Measurements from ENCODE around the gene AHCYL1. TPM values are rescaled to one million over a fixed set of nuclear protein-coding genes. Genes with fewer than 3 reads are reported as not detected.

AHCYL1 gene
- total and polyA plus RNA-seq, 12 donors, result 21.9 to 58.9 (median 47.4) TPM

DNA sequence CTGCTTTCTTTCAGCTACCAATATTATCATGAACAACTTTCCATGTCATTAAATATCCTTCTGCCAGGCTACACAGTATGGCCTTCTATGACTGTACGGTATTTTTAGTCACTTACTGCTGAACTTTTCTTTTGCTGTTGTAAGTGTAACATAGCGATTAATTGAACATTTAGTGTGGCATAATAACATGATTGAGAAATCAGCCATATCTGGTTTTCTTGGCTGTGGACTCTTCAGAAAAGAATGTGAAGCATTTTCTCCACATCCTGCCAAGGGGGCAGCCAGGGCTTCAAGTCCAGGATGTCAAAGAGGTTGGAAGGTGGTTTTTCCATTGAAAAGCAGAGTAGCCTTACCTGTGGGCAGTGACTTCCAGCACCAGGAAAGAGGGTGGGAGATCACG is 8.8 kb upstream of the AHCYL1 start:
- intact Hi-C loops (cut with DNase I), result loop anchor here in 3 of 10 donors (5.0 to 10.0 kb wide), 3 partner anchors 43 to 63 kb away; partner anchors contain the start of gene CSF1 (in 1 of the 3)
- 76 to 77% methylated on average over 3 of the region's 3 CpGs for WGBS, 2 donors
- no peak for ATAC-seq

DNA sequence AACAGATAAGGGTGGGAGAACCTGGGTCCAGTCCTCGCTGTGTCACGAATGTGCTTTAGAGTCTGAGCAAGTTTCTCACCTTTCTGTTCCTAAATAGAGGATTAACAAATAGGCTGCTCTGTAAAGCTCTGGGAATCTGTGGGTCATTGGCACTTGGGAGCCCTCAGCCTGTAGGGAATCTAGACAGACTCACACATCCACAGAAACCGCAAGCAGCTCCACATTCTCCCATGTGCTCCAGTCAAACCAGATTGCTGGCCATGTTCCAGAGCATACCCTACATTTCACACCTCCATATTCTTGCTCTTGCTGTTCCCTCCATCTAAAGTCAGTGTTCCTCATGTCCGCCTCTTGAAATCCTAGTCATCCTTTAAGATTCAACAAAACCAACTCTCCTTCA is 7.8 kb upstream of the AHCYL1 start:
- intact Hi-C loops (cut with DNase I), result loop anchor here in 3 of 10 donors (5.0 to 10.0 kb wide), 3 partner anchors 44 to 64 kb away; partner anchors contain the start of gene CSF1 (in 1 of the 3)
- H3K36me3 ChIP-seq, result no peaks in the 10 kb centered on the region
- TF ChIP-seq, protein P1, sequence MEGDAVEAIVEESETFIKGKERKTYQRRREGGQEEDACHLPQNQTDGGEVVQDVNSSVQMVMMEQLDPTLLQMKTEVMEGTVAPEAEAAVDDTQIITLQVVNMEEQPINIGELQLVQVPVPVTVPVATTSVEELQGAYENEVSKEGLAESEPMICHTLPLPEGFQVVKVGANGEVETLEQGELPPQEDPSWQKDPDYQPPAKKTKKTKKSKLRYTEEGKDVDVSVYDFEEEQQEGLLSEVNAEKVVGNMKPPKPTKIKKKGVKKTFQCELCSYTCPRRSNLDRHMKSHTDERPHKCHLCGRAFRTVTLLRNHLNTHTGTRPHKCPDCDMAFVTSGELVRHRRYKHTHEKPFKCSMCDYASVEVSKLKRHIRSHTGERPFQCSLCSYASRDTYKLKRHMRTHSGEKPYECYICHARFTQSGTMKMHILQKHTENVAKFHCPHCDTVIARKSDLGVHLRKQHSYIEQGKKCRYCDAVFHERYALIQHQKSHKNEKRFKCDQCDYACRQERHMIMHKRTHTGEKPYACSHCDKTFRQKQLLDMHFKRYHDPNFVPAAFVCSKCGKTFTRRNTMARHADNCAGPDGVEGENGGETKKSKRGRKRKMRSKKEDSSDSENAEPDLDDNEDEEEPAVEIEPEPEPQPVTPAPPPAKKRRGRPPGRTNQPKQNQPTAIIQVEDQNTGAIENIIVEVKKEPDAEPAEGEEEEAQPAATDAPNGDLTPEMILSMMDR (IDR thresholded peaks at IDR 0.05), result no peak
- no peaks in the 10 kb centered on the region for H3K27me3 ChIP-seq
- peaks cover 3 to 45% (median 25%) of the 10 kb centered on the region in 9 donors for H3K4me1 ChIP-seq
- WGBS, 2 donors, result 88 to 95% methylated on average over 4 of the region's 4 CpGs
- ATAC-seq, result no peak
- no peaks in the 10 kb centered on the region for H3K9me3 ChIP-seq
- H3K4me3 ChIP-seq, result no peak overlapping the region
- H3K27ac ChIP-seq, result peak overlapping the region in 3 of 10 donors; percentile 27 to 49 (median 42)
- DNase-seq, result no peak

More for the DNA sequence above, 8.8 kb upstream of the AHCYL1 start:
- Histone ChIP-seq H3K9me3 (no peaks in the 10 kb centered on the region), H3K4me3 (no peak overlapping the region), H3K36me3 (no peaks in the 10 kb centered on the region), H3K27me3 (no peaks in the 10 kb centered on the region), H3K27ac (no peak overlapping the region), H3K4me1 (peaks cover 3 to 45% (median 22%) of the 10 kb centered on the region in 9 donors)
- DNase-seq, result no peak
- TF ChIP-seq, protein P1 (IDR thresholded peaks at IDR 0.05), result no peak

- Histone ChIP-seq H3K4me1 (peaks cover 3 to 45% (median 25%) of the 10 kb centered on the region in 9 donors), H3K4me3 (no peak overlapping the region), H3K27me3 (no peaks in the 10 kb centered on the region), H3K9me3 (no peaks in the 10 kb centered on the region), H3K27ac (peak overlapping the region in 7 of 10 donors; percentile 3 to 49 (median 34)), H3K36me3 (no peaks in the 10 kb centered on the region)
- TF ChIP-seq, protein P1 (IDR thresholded peaks at IDR 0.05), result no peak
- intact Hi-C loops (cut with DNase I), result loop anchor here in 3 of 10 donors (5.0 to 10.0 kb wide), 3 partner anchors 45 to 65 kb away; partner anchors contain the start of gene CSF1 (in 1 of the 3)
- whole genome bisulfite sequencing, 2 donors, result 42 to 56% methylated on average over 8 of the region's 8 CpGs
- DNase-seq (peak; percentile 24 to 34), ATAC-seq (peak in 7 of 8 donors; percentile 31 to 69 (median 46))
Measured at GRCh38 chr1:109977225-109977624, 7.3 kb upstream of the AHCYL1 start.

GRCh38 chr1:109977657-109978378 is 6.7 kb upstream of the AHCYL1 start:
- peak in 1 of 2 donors; percentile 61 for DNase-seq
- WGBS, 2 donors, result 80 to 82% methylated on average over 12 of the region's 12 CpGs
- no peaks in the 10 kb centered on the region for H3K27me3 ChIP-seq
- no peak overlapping the region for H3K4me3 ChIP-seq
- peak overlapping the region in 7 of 10 donors; percentile 3 to 58 (median 34) for H3K27ac ChIP-seq
- H3K36me3 ChIP-seq, result no peaks in the 10 kb centered on the region
- no peaks in the 10 kb centered on the region for H3K9me3 ChIP-seq
- peaks cover 3 to 45% (median 25%) of the 10 kb centered on the region in 9 donors for H3K4me1 ChIP-seq
- intact Hi-C loops (cut with DNase I), result loop anchor here in 3 of 10 donors (5.0 to 10.0 kb wide), 3 partner anchors 46 to 66 kb away; partner anchors contain the start of gene CSF1 (in 1 of the 3)
- ATAC-seq, result peak; percentile 40 to 85 (median 60)
- TF ChIP-seq, protein P1 (IDR thresholded peaks at IDR 0.05), result no peak

All from heart right ventricle (tissue), 16 donors.